Mesothelial cell of epicardium (in vitro differentiated cells): ENCODE data around the gene ACVR2B. TPM values are rescaled to one million over a fixed set of nuclear protein-coding genes. Genes with fewer than 3 reads are reported as not detected.
A peak's percentile ranks its signal among the peaks of the same experiment; 100 is the strongest.

Experiments
- DNase-seq, 2 experiments: peaks; one replicate each; pipeline ENCODE4 v3.0.0; 2021; ENCODE audit warnings: low spot score in 2 of 2; ENCODE audit not compliant: unreplicated experiment in 2 of 2
- H3K27ac Mint-ChIP-seq: 2 replicates; pipeline ENCODE4 v1.8.0; 2021; ENCODE audit warnings: mixed read lengths
- H3K27me3 Mint-ChIP-seq: 2 replicates; pipeline ENCODE4 v1.8.0; 2021; ENCODE audit warnings: low read depth, mixed read lengths
- H3K36me3 Mint-ChIP-seq: 2 replicates; pipeline ENCODE4 v1.8.0; 2021; ENCODE audit warnings: mixed read lengths
- H3K4me1 Mint-ChIP-seq: 2 replicates; pipeline ENCODE4 v1.8.0; 2021; ENCODE audit warnings: mixed read lengths
- H3K4me3 Mint-ChIP-seq: 2 replicates; pipeline ENCODE4 v1.8.0; 2021; ENCODE audit warnings: mild to moderate bottlenecking, moderate library complexity, mixed read lengths
- H3K9me3 Mint-ChIP-seq: 2 replicates; pipeline ENCODE4 v1.8.0; 2021; ENCODE audit warnings: mixed read lengths
- CTCF ChIP-seq: fragments of 200-600 bp; sonication (generic); IDR thresholded peaks from one replicate; pipeline ENCODE4 v1.5.0; 2021; ENCODE audit warnings: antibody characterized with exemption; ENCODE audit not compliant: unreplicated experiment
- total RNA-seq: library from RNA; stranded (reverse); gene quantifications from 3 replicates; pipeline ENCODE4 v1.2.1, GENCODE V29; 2021

The ACVR2B gene
- total RNA-seq, 1 donor from 2014 or later: 50.4 TPM

GRCh38 chr3:38469852-38470251 is 16.2 kb downstream of the ACVR2B start:
- TF ChIP-seq CTCF: no peak
- Mint-ChIP-seq H3K4me1 (peaks cover 15% of the 10 kb centered on the region), H3K27me3 (no peaks in the 10 kb centered on the region), H3K36me3 (peaks cover 42% of the 10 kb centered on the region), H3K27ac (no peak overlapping the region), H3K9me3 (peaks cover 42% of the 10 kb centered on the region), H3K4me3 (no peak overlapping the region)
- DNase-seq: no peak

GRCh38 chr3:38471260-38471857 is 17.7 kb downstream of the ACVR2B start:
- H3K9me3 Mint-ChIP-seq: peaks cover 32% of the 10 kb centered on the region
- H3K27ac Mint-ChIP-seq: no peak overlapping the region
- DNase-seq: no peak
- no peak for TF ChIP-seq CTCF
- H3K4me3 Mint-ChIP-seq: no peak overlapping the region
- peaks cover 33% of the 10 kb centered on the region for H3K36me3 Mint-ChIP-seq
- H3K4me1 Mint-ChIP-seq: peaks cover 15% of the 10 kb centered on the region
- no peaks in the 10 kb centered on the region for H3K27me3 Mint-ChIP-seq

- Mint-ChIP-seq H3K4me3 (no peak overlapping the region), H3K27me3 (no peaks in the 10 kb centered on the region), H3K4me1 (peaks cover 15% of the 10 kb centered on the region), H3K36me3 (peaks cover 28% of the 10 kb centered on the region), H3K9me3 (peaks cover 27% of the 10 kb centered on the region), H3K27ac (no peak overlapping the region)
- TF ChIP-seq CTCF: no peak
- DNase-seq: no peak
Measured at GRCh38 chr3:38472342-38472741, 18.7 kb downstream of the ACVR2B start.

GRCh38 chr3:38473229-38473628 is 19.5 kb downstream of the ACVR2B start:
- H3K4me1 Mint-ChIP-seq: peaks cover 15% of the 10 kb centered on the region
- H3K4me3 Mint-ChIP-seq: no peak overlapping the region
- H3K36me3 Mint-ChIP-seq: peaks cover 24% of the 10 kb centered on the region
- no peaks in the 10 kb centered on the region for H3K27me3 Mint-ChIP-seq
- TF ChIP-seq CTCF: no peak
- peak overlapping the region; percentile 26 for H3K27ac Mint-ChIP-seq
- H3K9me3 Mint-ChIP-seq: peaks cover 25% of the 10 kb centered on the region
- DNase-seq: no peak

- H3K4me1 Mint-ChIP-seq: peaks cover 15% of the 10 kb centered on the region
- TF ChIP-seq CTCF: no peak
- no peak for DNase-seq
- H3K27ac Mint-ChIP-seq: no peak overlapping the region
- H3K9me3 Mint-ChIP-seq: peaks cover 8% of the 10 kb centered on the region
- no peaks in the 10 kb centered on the region for H3K27me3 Mint-ChIP-seq
- H3K4me3 Mint-ChIP-seq: no peak overlapping the region
- H3K36me3 Mint-ChIP-seq: peaks cover 10% of the 10 kb centered on the region
Measured at GRCh38 chr3:38474928-38475605, 21.4 kb downstream of the ACVR2B start.
